HEK293T (cell line): ENCODE data around the gene ATF7IP.

Experiments
- ARNT ChIP-seq: fragments of 450-650 bp; IDR thresholded peaks from 2 replicates; pipeline ENCODE4 v1.6.1; 2017; ENCODE audit warnings: mild to moderate bottlenecking
- BHLHE40 ChIP-seq: fragments of 450-650 bp; IDR thresholded peaks from 2 replicates; pipeline ENCODE4 v1.6.1; 2016; ENCODE audit warnings: mild to moderate bottlenecking, moderate library complexity, borderline replicate concordance
- ELF4 ChIP-seq: fragments of 450-650 bp; IDR thresholded peaks from 2 replicates; pipeline ENCODE4 v1.6.1; 2017; ENCODE audit warnings: antibody characterized with exemption
- LEF1 ChIP-seq: fragments of 450-650 bp; IDR thresholded peaks from 2 replicates; pipeline ENCODE4 v1.6.1; 2017; ENCODE audit warnings: mild to moderate bottlenecking, borderline replicate concordance
- NFRKB ChIP-seq: fragments of 450-650 bp; IDR thresholded peaks from 2 replicates; pipeline ENCODE4 v1.6.1; 2016; ENCODE audit warnings: mild to moderate bottlenecking, moderate library complexity
- SP1 ChIP-seq: fragments of 450-650 bp; IDR thresholded peaks from 2 replicates; pipeline ENCODE4 v1.6.1; 2017
- TARDBP ChIP-seq: fragments of 450-650 bp; IDR thresholded peaks from 2 replicates; pipeline ENCODE4 v1.6.1; 2016
- ZNF384 ChIP-seq: fragments of 450-650 bp; IDR thresholded peaks from 2 replicates; pipeline ENCODE4 v1.6.1; 2016

DNA sequence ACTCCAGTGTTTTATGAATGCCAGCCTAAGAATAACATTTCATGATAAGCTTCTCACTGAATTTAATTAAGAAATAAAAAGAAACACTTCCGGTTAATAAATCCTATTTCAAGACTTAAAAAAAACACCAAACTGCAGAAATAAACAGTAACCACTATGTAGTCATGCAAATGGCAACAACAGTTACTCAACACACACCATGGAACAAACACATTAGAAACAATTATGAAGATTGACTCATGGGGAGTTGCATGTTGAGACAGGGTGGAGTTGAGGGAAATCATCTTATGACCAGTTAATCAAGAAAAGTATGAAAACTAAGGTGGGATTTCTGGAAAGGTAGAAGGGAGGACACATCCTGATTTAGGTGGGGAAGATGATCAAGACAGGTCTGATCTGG lies 149.5 kb downstream of the ATF7IP start:
- TF ChIP-seq LEF1, result no peak
- TF ChIP-seq ZNF384, result no peak
- no peak for TF ChIP-seq BHLHE40
- no peak for TF ChIP-seq SP1
- TF ChIP-seq ELF4, result no peak
- no peak for TF ChIP-seq ARNT
- no peak for TF ChIP-seq NFRKB
- TF ChIP-seq TARDBP, result no peak
